Mesothelial cell of epicardium (in vitro differentiated cells): ENCODE data around the gene RXRA. TPM values are rescaled to one million over a fixed set of nuclear protein-coding genes. Genes with fewer than 3 reads are reported as not detected.
A peak's percentile ranks its signal among the peaks of the same experiment; 100 is the strongest.

Experiments
- DNase-seq, 2 experiments: peaks; one replicate each; pipeline ENCODE4 v3.0.0; 2021; ENCODE audit warnings: low spot score in 2 of 2; ENCODE audit not compliant: unreplicated experiment in 2 of 2
- H3K27ac Mint-ChIP-seq: 2 replicates; pipeline ENCODE4 v1.8.0; 2021; ENCODE audit warnings: mixed read lengths
- H3K27me3 Mint-ChIP-seq: 2 replicates; pipeline ENCODE4 v1.8.0; 2021; ENCODE audit warnings: low read depth, mixed read lengths
- H3K36me3 Mint-ChIP-seq: 2 replicates; pipeline ENCODE4 v1.8.0; 2021; ENCODE audit warnings: mixed read lengths
- H3K4me1 Mint-ChIP-seq: 2 replicates; pipeline ENCODE4 v1.8.0; 2021; ENCODE audit warnings: mixed read lengths
- H3K4me3 Mint-ChIP-seq: 2 replicates; pipeline ENCODE4 v1.8.0; 2021; ENCODE audit warnings: mild to moderate bottlenecking, moderate library complexity, mixed read lengths
- H3K9me3 Mint-ChIP-seq: 2 replicates; pipeline ENCODE4 v1.8.0; 2021; ENCODE audit warnings: mixed read lengths
- CTCF ChIP-seq: fragments of 200-600 bp; sonication (generic); IDR thresholded peaks from one replicate; pipeline ENCODE4 v1.5.0; 2021; ENCODE audit warnings: antibody characterized with exemption; ENCODE audit not compliant: unreplicated experiment
- total RNA-seq: library from RNA; stranded (reverse); gene quantifications from 3 replicates; pipeline ENCODE4 v1.2.1, GENCODE V29; 2021

The RXRA gene
- total RNA-seq, 1 donor from 2014 or later: 45.0 TPM

- no peak for TF ChIP-seq CTCF
- Mint-ChIP-seq H3K4me1 (peaks cover 49% of the 10 kb centered on the region), H3K27me3 (peaks cover 6% of the 10 kb centered on the region), H3K9me3 (no peaks in the 10 kb centered on the region), H3K36me3 (no peaks in the 10 kb centered on the region), H3K4me3 (peak overlapping the region; percentile 54), H3K27ac (peak overlapping the region; percentile 39)
- DNase-seq: no peak
These were observed 2.4 kb upstream of the RXRA start for GRCh38 chr9:134323741-134324358.

GRCh38 chr9:134324359-134325095, 1.7 kb upstream of the RXRA start:
- Mint-ChIP-seq H3K9me3 (no peaks in the 10 kb centered on the region), H3K27me3 (peaks cover 6% of the 10 kb centered on the region), H3K4me1 (peaks cover 52% of the 10 kb centered on the region), H3K4me3 (peak overlapping the region; percentile 74), H3K36me3 (no peaks in the 10 kb centered on the region), H3K27ac (peak overlapping the region; percentile 61)
- no peak for TF ChIP-seq CTCF
- DNase-seq: no peak

GRCh38 chr9:134325096-134325812, 1.0 kb upstream of the RXRA start:
- H3K9me3 Mint-ChIP-seq: no peaks in the 10 kb centered on the region
- peak overlapping the region; percentile 71 for H3K27ac Mint-ChIP-seq
- no peak for TF ChIP-seq CTCF
- H3K36me3 Mint-ChIP-seq: no peaks in the 10 kb centered on the region
- peaks cover 48% of the 10 kb centered on the region for H3K4me1 Mint-ChIP-seq
- peak overlapping the region; percentile 74 for H3K4me3 Mint-ChIP-seq
- peak in 1 of 2 experiments; percentile 67 for DNase-seq
- peaks cover 6% of the 10 kb centered on the region for H3K27me3 Mint-ChIP-seq

GRCh38 chr9:134326724-134327601, 708 bp downstream of the RXRA start:
- DNase-seq: peak in 1 of 2 experiments; percentile 61
- no peak for TF ChIP-seq CTCF
- H3K27me3 Mint-ChIP-seq: peaks cover 5% of the 10 kb centered on the region
- peak overlapping the region; percentile 39 for H3K27ac Mint-ChIP-seq
- H3K36me3 Mint-ChIP-seq: no peaks in the 10 kb centered on the region
- peak overlapping the region; percentile 74 for H3K4me3 Mint-ChIP-seq
- H3K9me3 Mint-ChIP-seq: no peaks in the 10 kb centered on the region
- H3K4me1 Mint-ChIP-seq: peaks cover 39% of the 10 kb centered on the region

- Mint-ChIP-seq H3K36me3 (no peaks in the 10 kb centered on the region), H3K9me3 (no peaks in the 10 kb centered on the region), H3K4me1 (peaks cover 32% of the 10 kb centered on the region), H3K4me3 (peak overlapping the region; percentile 74), H3K27me3 (peaks cover 2% of the 10 kb centered on the region), H3K27ac (peak overlapping the region; percentile 16)
- no peak for DNase-seq
- no peak for TF ChIP-seq CTCF
These were observed 1.5 kb downstream of the RXRA start for GRCh38 chr9:134327671-134328231.
